HG03442 (cell line): Measurements from ENCODE around the gene EFL1.
"Not testable (repeated sequence)": the region's sequence is repeated elsewhere in the genome, so short reads cannot be mapped to it uniquely, and the experiment has no call there.

Experiments
- ATAC-seq: cut with Tn5 transposase; IDR thresholded peaks from one replicate; pipeline ENCODE4 v1.9.1; 2021; ENCODE audit warnings: mild to moderate bottlenecking, moderate library complexity; ENCODE audit not compliant: unreplicated experiment

Gene EFL1

GRCh38 chr15:82262422-82263026, at the start of gene EFL1, which contains the start of gene SAXO2:
Gene EFL1 (minus strand): TSS chr15:82262734. CDS start chr15:82261778, 956 bp downstream.
Gene SAXO2 (plus strand): TSS chr15:82262818. CDS start chr15:82262880, 62 bp downstream.
- peak; percentile 95 for ATAC-seq

DNA sequence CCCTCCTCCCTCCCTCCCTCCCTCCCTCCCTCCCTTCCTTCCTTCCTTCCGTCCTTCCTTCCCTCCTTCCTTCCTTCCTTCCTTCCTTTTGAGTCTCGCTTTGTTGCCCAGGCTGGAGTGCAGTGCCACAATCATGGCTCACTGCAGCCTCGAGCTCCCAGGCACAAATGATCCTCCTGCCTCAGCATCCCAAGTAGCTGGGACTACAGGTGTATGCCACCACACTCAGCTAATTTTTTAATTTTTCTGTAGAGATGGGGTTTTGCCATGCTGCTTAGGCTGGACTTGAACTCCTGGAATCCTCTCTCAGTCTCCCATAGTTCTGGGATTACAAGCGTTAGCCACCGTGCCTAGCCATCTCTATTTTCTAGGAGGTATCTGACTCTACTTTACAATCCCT, 48.8 kb upstream of the EFL1 start:
- ATAC-seq, result not testable (repeated sequence)

DNA sequence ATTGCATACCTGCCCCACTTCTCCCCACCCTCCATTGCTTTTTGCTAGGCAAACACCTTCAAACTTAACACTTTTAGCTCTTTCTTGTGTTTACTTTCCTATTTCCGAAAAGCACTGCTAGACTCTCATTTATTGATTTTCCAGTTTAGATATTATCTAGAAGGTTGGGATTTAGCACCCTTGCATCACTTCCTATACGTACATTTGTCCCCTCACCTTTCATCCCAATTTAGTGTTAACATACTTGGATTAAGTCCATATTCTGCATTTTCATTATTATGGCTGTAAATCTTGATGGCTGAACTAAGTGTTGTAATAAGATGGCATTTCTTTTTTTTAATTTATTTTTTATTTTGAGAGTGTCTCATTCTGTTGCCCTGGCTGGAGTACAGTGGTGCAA, 47.3 kb upstream of the EFL1 start:
- no peak for ATAC-seq

- ATAC-seq, result no peak
Measured at GRCh38 chr15:82307714-82308081, 45.2 kb upstream of the EFL1 start.

DNA sequence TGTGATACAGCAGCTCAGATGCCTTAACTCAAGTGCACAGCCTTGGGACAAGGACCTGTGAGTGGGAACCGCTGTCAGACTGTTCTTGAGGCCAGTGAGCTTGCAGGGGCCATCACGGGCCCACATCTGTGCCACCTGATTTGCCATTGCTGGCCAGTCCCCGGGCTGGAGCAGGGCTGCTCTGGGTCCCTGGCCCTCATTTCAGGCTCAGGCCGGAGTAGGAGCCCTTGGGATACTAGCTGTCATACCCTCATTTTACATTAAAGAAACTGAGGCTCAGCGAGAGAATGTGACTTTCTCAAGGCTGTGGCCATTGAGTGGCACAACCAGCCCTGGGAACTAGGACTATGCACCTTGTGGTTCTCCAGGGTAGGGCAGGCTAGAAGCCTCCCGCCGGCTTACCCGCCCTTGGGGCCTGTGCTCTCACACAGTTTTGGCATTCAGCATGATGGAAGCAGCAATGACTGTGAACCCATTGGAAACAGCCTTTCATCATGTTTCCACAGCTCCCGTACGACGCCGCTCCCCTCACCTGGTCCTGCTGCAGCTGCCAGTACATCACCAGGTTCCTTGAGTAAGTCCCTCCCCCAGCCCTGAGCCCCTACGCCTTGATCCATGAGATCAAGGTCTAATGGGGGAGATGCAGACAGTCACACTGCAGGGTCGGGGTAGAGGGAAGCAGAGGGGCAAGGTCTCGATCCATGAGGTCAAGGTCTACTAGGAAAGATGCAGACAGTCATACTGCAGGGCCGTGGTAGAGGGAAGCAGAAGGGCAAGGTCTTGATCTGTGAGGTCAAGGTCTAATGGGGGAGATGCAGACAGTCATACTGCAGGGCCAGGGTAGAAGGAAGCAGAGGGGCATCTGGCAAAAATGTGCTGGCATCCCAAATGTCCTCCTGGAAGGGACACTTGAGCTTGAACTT, 44.5 kb upstream of the EFL1 start:
- ATAC-seq, result no peak

GRCh38 chr15:82305621-82306048, 43.1 kb upstream of the EFL1 start:
- no peak for ATAC-seq

GRCh38 chr15:82304778-82305090, 42.2 kb upstream of the EFL1 start:
- no peak for ATAC-seq

DNA sequence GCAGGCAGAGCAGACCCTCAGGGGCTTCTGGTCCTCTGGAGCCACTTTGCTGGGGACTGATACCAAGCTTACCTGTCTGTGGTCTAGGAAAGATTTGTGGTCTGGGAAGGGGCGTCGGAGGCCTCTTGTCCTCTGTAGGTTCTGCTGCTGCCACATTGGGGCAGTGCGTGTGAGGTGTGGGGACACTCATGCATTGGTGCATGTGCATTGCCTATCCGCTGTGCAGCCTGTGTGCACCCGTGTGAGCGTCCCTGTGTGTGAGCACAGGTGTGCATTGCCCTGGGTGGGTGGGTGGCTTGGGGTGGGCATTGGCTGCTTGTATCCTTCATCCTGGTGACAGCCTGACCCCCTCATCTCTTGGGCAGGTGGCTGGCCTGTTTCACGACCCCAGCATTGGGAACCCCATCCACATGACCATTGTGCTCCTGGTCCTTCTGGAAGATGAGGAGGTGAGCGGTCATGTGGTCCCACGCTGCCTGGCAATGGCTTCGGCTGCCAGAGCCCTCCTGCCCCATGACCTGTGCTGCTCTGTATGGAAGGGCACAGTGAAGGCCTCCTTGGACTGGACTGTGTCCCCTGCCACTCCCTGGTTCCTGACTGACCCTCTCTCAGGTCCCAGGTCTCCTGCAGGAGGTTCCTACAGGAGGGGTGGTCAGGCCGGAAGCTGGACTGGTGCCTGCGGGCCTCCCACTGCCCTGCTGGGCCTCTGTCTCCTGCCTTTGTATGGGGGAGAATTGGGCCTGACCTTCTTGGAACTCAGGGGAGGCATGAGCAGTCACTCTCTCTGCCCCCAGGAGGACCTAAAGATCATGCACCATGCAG, 41.6 kb upstream of the EFL1 start:
- no peak for ATAC-seq

GRCh38 chr15:82301296-82302016, 38.9 kb upstream of the EFL1 start:
- ATAC-seq, result no peak

DNA sequence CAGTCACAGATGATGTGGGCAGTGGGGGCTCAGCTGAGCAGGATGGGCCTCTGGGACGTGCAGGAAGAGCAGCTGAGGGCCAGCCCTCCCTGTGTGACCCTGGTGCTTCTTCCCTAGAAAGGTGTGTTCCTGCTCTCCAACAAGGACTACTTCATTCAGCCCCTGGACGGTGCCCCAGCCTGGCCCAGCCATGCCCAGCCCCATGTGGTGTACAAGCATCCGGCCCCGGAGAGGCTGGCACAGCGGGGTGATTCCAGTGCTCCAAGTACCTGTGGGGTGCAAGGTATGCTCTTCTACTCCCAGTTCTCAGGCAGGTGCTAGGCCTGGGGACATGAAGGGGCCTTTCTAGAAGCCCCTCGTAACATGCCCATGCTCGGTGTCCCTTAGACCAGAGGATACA, 38.3 kb upstream of the EFL1 start:
- no peak for ATAC-seq

GRCh38 chr15:82300326-82300725, 37.8 kb upstream of the EFL1 start:
- ATAC-seq, result not testable (repeated sequence)

GRCh38 chr15:82299511-82299914, 37.0 kb upstream of the EFL1 start:
- ATAC-seq, result not testable (repeated sequence)

DNA sequence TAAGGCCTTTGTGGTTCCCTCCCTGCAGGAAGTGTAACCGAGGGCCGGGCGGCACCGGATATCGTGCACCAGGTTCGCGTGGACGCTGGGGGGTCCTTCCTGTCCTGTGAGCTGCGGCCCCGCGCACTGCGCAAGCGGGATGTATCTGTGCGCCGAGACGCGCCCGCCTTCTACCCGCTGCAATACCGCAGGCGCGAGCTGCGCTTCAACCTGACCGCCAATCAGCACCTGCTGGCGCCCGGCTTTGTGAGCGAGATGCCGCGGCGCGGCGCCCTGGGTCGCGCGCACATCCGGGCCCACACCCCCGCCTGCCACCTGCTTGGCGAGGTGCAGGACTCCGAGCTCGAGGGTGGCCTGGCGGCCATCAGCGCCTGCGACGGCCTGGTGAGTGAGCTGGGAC, 36.0 kb upstream of the EFL1 start:
- ATAC-seq, result no peak

DNA sequence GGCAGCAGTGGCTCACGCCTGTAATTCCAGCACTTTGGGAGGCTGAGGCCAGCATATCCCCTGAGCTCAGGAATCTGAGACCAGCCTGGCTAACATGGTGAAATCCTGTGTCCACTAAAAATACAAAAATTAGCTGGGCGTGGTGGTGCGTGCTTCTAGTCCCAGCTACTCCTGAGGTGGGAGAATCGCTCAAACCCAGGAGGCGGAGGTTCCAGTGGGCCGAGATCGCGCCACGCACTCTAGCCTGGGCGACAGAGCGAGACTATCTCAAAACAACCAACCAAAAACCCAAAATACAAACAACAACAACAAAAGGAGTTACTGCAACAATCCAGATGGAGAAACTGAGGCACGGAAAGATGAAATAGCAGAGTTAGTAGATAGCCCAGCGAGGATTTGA, 35.5 kb upstream of the EFL1 start:
- ATAC-seq, result no peak

GRCh38 chr15:82297546-82297945, 35.0 kb upstream of the EFL1 start:
- ATAC-seq, result no peak

DNA sequence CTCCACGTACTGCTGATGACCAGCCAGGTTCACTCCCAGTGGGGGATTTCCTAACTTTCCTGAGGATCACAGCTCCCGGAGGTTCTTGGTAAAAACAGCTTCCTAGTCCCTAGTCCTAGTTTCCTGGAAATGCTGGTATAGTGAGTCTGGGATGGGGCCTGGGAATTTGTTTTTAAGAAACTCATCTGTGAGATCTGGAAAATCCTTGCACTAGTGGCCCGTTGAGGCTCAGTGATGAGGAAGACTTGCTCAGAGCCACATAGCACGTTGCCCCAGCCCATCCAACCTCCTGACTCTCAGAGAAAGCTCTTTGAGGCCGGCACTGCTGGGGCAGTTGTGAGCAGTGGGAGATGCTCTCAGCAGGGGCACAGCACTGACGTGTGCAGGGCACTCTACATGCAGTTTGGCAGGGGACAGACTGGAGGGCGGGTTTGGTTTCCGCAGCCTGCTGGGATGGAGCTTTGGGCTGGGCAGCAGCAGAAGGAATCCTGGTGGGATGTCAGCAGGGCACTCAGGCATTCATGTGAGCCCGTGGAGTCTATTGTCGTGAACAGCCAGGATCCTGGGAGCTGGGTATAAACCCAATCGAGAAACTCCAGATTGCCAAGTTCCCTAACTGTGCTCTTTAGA, 31.6 kb upstream of the EFL1 start:
- ATAC-seq, result no peak

GRCh38 chr15:82292271-82292670, 29.7 kb upstream of the EFL1 start:
- no peak for ATAC-seq

GRCh38 chr15:82288202-82288601, 25.7 kb upstream of the EFL1 start:
- ATAC-seq, result not testable (repeated sequence)

GRCh38 chr15:82286475-82286874, 23.9 kb upstream of the EFL1 start:
- ATAC-seq, result peak; percentile 86

DNA sequence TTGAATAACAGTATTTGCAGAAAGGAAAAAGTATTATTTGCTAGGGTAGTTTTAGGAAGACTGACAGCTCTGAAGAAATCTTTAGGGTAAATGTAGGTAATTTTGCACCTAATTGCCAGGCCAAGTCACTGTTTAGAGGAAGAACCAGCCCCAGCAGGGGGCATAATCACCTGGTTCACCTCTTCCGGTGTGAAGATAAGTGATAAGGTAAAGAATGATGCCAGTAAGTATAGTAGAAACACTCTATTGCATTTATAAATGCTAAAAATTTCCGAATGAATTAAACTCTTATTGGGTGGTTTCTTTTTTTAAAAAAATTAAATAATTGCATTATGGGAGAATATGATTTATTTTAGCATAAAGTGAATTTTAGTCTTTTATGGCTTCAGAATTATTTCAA, 21.8 kb upstream of the EFL1 start:
- not testable (repeated sequence) for ATAC-seq
